Lower leg skin (tissue), 4 donors: ENCODE measurements around the gene ERBB2. TPM values are rescaled to one million over a fixed set of nuclear protein-coding genes. Genes with fewer than 3 reads are reported as not detected.
"Not testable (repeated sequence)": the region's sequence is repeated elsewhere in the genome, so short reads cannot be mapped to it uniquely, and the experiment has no call there.

Experiments
- DNase-seq, 2 donors: peaks; one replicate each; pipeline ENCODE4 v3.0.0-alpha.2; 2019; ENCODE audit warnings: low spot score in 2 of 2
- H3K4me3 ChIP-seq: fragments of 200-600 bp; sonication (generic); 2 replicates; pipeline ENCODE4 v1.5.1; 2017; ENCODE audit warnings: mild to moderate bottlenecking, low read depth; ENCODE audit not compliant: poor library complexity, severe bottlenecking
- CTCF ChIP-seq, 3 donors: fragments of 450-650 bp; IDR thresholded peaks; one replicate each; pipeline ENCODE4 v1.5.1; 2016; ENCODE audit warnings: antibody characterized with exemption in 3 of 3, mild to moderate bottlenecking in 3 of 3, moderate library complexity in 2 of 3
- POLR2A ChIP-seq, 2 donors: fragments of 450-650 bp; IDR thresholded peaks; one replicate each; pipeline ENCODE4 v1.6.1; 2016 to 2017; ENCODE audit warnings: antibody characterized with exemption in 2 of 2, mild to moderate bottlenecking in 1 of 2, moderate library complexity in 1 of 2
- whole genome bisulfite sequencing, 2 donors: methylation state at CpG; one replicate each; pipeline ENCODE4 v1.1.5; 2018; 5-methylcytosine and 5-hydroxymethylcytosine counted together
- intact Hi-C: fragments of 100-400 bp; cut with DNase I; formaldehyde crosslinking; loops from one replicate; pipeline ENCODE4 v1.15.0; 2023; ENCODE audit warnings: low total_unique reads
- total RNA-seq, 4 donors: library from RNA; depleted of rRNA; stranded (reverse); fragments of >200 nt; gene quantifications; one replicate each; pipeline ENCODE4 v1.1.0, GENCODE V29; 2016

Gene ERBB2
- total RNA-seq, 4 donors from 2014 or later: 181 to 244 (median 191) TPM

GRCh38 chr17:39709998-39710964 lies 10.4 kb downstream of the ERBB2 start:
- H3K4me3 ChIP-seq: no peak overlapping the region
- WGBS, 2 donors: 84% methylated on average over 20 of the region's 20 CpGs
- no peak for DNase-seq
- TF ChIP-seq CTCF (IDR thresholded peaks at IDR 0.05) (no peak), POLR2A (IDR thresholded peaks at IDR 0.05) (no peak)
- intact Hi-C loops: no loop called here

GRCh38 chr17:39711071-39711470 lies 11.2 kb downstream of the ERBB2 start:
- intact Hi-C loops, DNase-seq, H3K4me3 ChIP-seq: not testable (repeated sequence)
- WGBS, 2 donors: 88 to 89% methylated on average over 11 of the region's 11 CpGs

- DNase-seq: no peak
- WGBS, 2 donors: 90 to 92% methylated on average over 10 of the region's 10 CpGs
- H3K4me3 ChIP-seq: no peak overlapping the region
- no peak for TF ChIP-seq POLR2A (IDR thresholded peaks at IDR 0.05)
- no peak for TF ChIP-seq CTCF (IDR thresholded peaks at IDR 0.05)
- intact Hi-C loops: no loop called here
Observed at GRCh38 chr17:39711851-39712250, 12.0 kb downstream of the ERBB2 start.

- TF ChIP-seq CTCF (IDR thresholded peaks at IDR 0.05) (no peak), POLR2A (IDR thresholded peaks at IDR 0.05) (no peak)
- no peak overlapping the region for H3K4me3 ChIP-seq
- 95 to 98% methylated on average over 4 of the region's 4 CpGs for WGBS, 2 donors
- DNase-seq: no peak
- intact Hi-C loops: no loop called here
Observed at GRCh38 chr17:39714234-39714633, 14.4 kb downstream of the ERBB2 start.

- 61 to 73% methylated on average over 18 of the region's 18 CpGs for WGBS, 2 donors
- TF ChIP-seq CTCF (IDR thresholded peaks at IDR 0.05) (no peak), POLR2A (IDR thresholded peaks at IDR 0.05) (no peak)
- DNase-seq: no peak
- intact Hi-C loops: no loop called here
- H3K4me3 ChIP-seq: no peak overlapping the region
Observed at GRCh38 chr17:39715375-39716072, 15.7 kb downstream of the ERBB2 start.
